GM12878 (cell line): ENCODE measurements around the gene RANGAP1. TPM values are rescaled to one million over a fixed set of nuclear protein-coding genes. Genes with fewer than 3 reads are reported as not detected.

Source experiments
- BHLHE40 ChIP-seq, 2 experiments: fragments of 450-650 bp in 1 of 2; IDR thresholded peaks; 2 replicates each; pipeline ENCODE4 v1.6.1; 2011 to 2017; ENCODE audit warnings: low read depth in 2 of 2, borderline replicate concordance in 1 of 2, improper control_type of control experiment in 1 of 2, low read length in 1 of 2, mild to moderate bottlenecking in 1 of 2
- CBX5 ChIP-seq: sonication (generic); IDR thresholded peaks from 2 replicates; pipeline ENCODE4 v1.6.1; 2016; ENCODE audit warnings: low read depth, moderate library complexity, mild to moderate bottlenecking, inconsistent platforms
- CEBPB ChIP-seq, 2 experiments: fragments of 150-350 bp in 1 of 2; IDR thresholded peaks; 2 replicates each; pipeline ENCODE4 v1.6.1; 2012 to 2014; ENCODE audit warnings: low read depth in 2 of 2, low read length in 2 of 2, borderline replicate concordance in 1 of 2, inconsistent platforms in 1 of 2
- GATAD2B ChIP-seq: fragments of 450-650 bp; conservative IDR thresholded peaks from 2 replicates; pipeline ENCODE4 v1.6.1; 2017; ENCODE audit warnings: low read depth, mild to moderate bottlenecking, moderate library complexity
- HDGF ChIP-seq: fragments of 450-650 bp; IDR thresholded peaks from 2 replicates; pipeline ENCODE4 v1.6.1; 2016; ENCODE audit warnings: antibody characterized with exemption
- IKZF1 ChIP-seq: fragments of 450-650 bp; conservative IDR thresholded peaks from 2 replicates; pipeline ENCODE4 v1.6.1; 2017; ENCODE audit warnings: antibody characterized with exemption, mild to moderate bottlenecking
- KAT2A ChIP-seq: conservative IDR thresholded peaks from 2 replicates; pipeline ENCODE4 v1.6.1; 2011; ENCODE audit warnings: low read depth, low read length; ENCODE audit not compliant: control insufficient read depth
- KLF5 ChIP-seq: fragments of 450-650 bp; IDR thresholded peaks from 2 replicates; pipeline ENCODE4 v1.6.1; 2014; ENCODE audit warnings: mild to moderate bottlenecking; ENCODE audit not compliant: partially characterized antibody
- NR2C2 ChIP-seq: IDR thresholded peaks from 2 replicates; pipeline ENCODE4 v1.6.1; 2011; ENCODE audit warnings: borderline replicate concordance, low read depth; ENCODE audit not compliant: control insufficient read depth, insufficient read length
- NR2F1 ChIP-seq: fragments of 450-650 bp; conservative IDR thresholded peaks from 2 replicates; pipeline ENCODE4 v1.6.1; 2017; ENCODE audit warnings: mild to moderate bottlenecking
- POLR2AphosphoS2 ChIP-seq: IDR thresholded peaks from 2 replicates; pipeline ENCODE4 v1.6.1; 2011; ENCODE audit warnings: low read depth, mild to moderate bottlenecking, low read length, improper control_type of control experiment, moderate library complexity
- RAD51 ChIP-seq: fragments of 450-650 bp; IDR thresholded peaks from 2 replicates; pipeline ENCODE4 v1.6.1; 2016; ENCODE audit warnings: moderate library complexity, mild to moderate bottlenecking, inconsistent platforms
- RBBP5 ChIP-seq: fragments of 200-600 bp; sonication (generic); conservative IDR thresholded peaks from 2 replicates; pipeline ENCODE4 v1.6.1; 2016
- SMAD5 ChIP-seq: IDR thresholded peaks from 2 replicates; pipeline ENCODE4 v1.6.1; 2016; ENCODE audit warnings: antibody characterized with exemption, low read depth
- SPI1 ChIP-seq: IDR thresholded peaks from 2 replicates; pipeline ENCODE4 v1.6.1; 2011; ENCODE audit warnings: low read depth, mild to moderate bottlenecking, low read length, moderate library complexity, borderline replicate concordance; ENCODE audit not compliant: insufficient read depth
- TAF1 ChIP-seq: IDR thresholded peaks from 2 replicates; pipeline ENCODE4 v1.6.1; 2011; ENCODE audit warnings: mild to moderate bottlenecking, low read depth, low read length, borderline replicate concordance
- TCF3 ChIP-seq: IDR thresholded peaks from 2 replicates; pipeline ENCODE4 v1.6.1; 2012; ENCODE audit warnings: low read depth, mild to moderate bottlenecking, low read length, borderline replicate concordance; ENCODE audit not compliant: insufficient read depth
- polyA plus RNA-seq, 11 experiments: library from polyadenylated mRNA; depleted of rRNA in 4 of 11; unstranded in 6 of 11; stranded (reverse) in 5 of 11; fragments of >200 nt; fragmentation: Nextera tagmentation in 4 of 11; fragmentation: Illumina TruSeq in 1 of 11; extraction: Ambion mirVana in 4 of 11; extraction: Trizol in 1 of 11; gene quantifications; 1 replicate in 1 of 11; 2 replicates in 10 of 11; pipeline versions ENCODE4 v1.2.1 to v1.2.3, GENCODE V29; 2011 to 2016; ENCODE audit warnings: inconsistent platforms in 2 of 11, missing spikeins in 2 of 11, low read depth in 1 of 11
- total RNA-seq, 4 experiments: library from RNA; depleted of rRNA in 3 of 4; stranded (reverse); fragments of >200 nt in 3 of 4; fragmentation: Illumina TruSeq in 1 of 4; extraction: Trizol in 1 of 4; gene quantifications; 2 replicates each; pipeline versions ENCODE4 v1.2.1 to v1.2.3, GENCODE V29; 2013 to 2021
- TF ChIP-seq, protein P1 (sequence below): fragments of 450-650 bp; formaldehyde crosslinking; IDR thresholded peaks from 2 replicates; pipeline ENCODE4 v1.4.0; 2020; ENCODE audit warnings: mild to moderate bottlenecking, moderate library complexity
- TF ChIP-seq, protein P2 (sequence below): fragments of 450-650 bp; IDR thresholded peaks from 2 replicates; pipeline ENCODE4 v1.6.1; 2017; ENCODE audit warnings: mild to moderate bottlenecking, moderate library complexity
- TF ChIP-seq, protein P3 (sequence below): fragments of 450-650 bp; IDR thresholded peaks from 2 replicates; pipeline ENCODE4 v1.6.1; 2017; ENCODE audit warnings: borderline replicate concordance

Gene RANGAP1
- total and polyA plus RNA-seq, 10 of the 15 experiments (the other 5 are each of a cell fraction or from before 2014, with no cell fraction given): 2.5 to 109 (median 60.2) TPM

DNA sequence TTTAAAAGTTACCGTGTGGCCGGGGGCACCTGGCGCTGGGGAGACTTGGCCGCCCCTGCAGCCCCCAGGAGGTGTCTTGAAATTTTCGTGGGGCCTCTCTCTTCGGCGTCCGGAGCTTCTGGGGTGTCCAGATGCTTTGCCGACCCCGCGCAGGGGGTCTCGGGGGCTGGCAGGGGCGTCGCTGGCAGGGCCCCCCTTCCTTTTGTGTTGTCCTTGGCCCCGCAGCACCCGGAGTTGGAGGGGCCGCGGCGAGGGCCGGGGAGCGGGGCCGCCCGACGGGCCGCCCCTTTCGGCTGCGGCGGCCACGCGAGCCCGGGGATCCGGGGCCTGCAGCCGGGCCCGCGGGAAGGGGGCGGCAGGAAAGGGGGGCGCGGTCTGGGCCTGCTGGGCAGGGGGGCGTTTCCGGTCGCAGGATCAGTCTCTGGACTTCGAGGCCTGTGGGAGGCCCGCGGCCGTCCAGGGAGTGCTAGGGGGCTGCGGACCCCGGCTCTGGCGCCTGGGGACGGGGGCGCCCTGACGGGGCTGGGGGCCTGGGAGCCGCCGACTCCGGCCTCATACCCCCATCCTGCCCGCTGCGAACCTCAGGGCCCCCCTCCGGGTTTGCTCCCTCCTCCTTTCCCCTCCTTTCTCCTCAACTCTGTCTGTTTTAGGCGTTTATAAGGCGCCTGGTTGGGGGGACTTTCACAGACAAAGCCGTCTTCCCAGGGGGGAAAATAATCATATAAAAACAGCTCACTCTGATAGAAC lies 16.2 kb upstream of the RANGAP1 start (continued):
- TF ChIP-seq, protein P1, sequence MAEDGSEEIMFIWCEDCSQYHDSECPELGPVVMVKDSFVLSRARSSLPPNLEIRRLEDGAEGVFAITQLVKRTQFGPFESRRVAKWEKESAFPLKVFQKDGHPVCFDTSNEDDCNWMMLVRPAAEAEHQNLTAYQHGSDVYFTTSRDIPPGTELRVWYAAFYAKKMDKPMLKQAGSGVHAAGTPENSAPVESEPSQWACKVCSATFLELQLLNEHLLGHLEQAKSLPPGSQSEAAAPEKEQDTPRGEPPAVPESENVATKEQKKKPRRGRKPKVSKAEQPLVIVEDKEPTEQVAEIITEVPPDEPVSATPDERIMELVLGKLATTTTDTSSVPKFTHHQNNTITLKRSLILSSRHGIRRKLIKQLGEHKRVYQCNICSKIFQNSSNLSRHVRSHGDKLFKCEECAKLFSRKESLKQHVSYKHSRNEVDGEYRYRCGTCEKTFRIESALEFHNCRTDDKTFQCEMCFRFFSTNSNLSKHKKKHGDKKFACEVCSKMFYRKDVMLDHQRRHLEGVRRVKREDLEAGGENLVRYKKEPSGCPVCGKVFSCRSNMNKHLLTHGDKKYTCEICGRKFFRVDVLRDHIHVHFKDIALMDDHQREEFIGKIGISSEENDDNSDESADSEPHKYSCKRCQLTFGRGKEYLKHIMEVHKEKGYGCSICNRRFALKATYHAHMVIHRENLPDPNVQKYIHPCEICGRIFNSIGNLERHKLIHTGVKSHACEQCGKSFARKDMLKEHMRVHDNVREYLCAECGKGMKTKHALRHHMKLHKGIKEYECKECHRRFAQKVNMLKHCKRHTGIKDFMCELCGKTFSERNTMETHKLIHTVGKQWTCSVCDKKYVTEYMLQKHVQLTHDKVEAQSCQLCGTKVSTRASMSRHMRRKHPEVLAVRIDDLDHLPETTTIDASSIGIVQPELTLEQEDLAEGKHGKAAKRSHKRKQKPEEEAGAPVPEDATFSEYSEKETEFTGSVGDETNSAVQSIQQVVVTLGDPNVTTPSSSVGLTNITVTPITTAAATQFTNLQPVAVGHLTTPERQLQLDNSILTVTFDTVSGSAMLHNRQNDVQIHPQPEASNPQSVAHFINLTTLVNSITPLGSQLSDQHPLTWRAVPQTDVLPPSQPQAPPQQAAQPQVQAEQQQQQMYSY: no peak
- TF ChIP-seq NR2C2: no peak
- no peak for TF ChIP-seq TCF3
- TF ChIP-seq SPI1: no peak
- no peak for TF ChIP-seq SMAD5
- TF ChIP-seq TAF1: no peak
- TF ChIP-seq KLF5: no peak
- TF ChIP-seq NR2F1: peak; percentile 45
- 0 out of 2 replicates have a peak, but pooled peaks have one; percentile 23 for TF ChIP-seq IKZF1
- no peak for TF ChIP-seq CEBPB (IDR thresholded peaks at IDR 0.05; ENCODE audit: borderline replicate concordance in 1 of 2, low read depth in 2 of 2, low read length in 2 of 2)
- no peak for TF ChIP-seq RBBP5
- TF ChIP-seq, protein P2, sequence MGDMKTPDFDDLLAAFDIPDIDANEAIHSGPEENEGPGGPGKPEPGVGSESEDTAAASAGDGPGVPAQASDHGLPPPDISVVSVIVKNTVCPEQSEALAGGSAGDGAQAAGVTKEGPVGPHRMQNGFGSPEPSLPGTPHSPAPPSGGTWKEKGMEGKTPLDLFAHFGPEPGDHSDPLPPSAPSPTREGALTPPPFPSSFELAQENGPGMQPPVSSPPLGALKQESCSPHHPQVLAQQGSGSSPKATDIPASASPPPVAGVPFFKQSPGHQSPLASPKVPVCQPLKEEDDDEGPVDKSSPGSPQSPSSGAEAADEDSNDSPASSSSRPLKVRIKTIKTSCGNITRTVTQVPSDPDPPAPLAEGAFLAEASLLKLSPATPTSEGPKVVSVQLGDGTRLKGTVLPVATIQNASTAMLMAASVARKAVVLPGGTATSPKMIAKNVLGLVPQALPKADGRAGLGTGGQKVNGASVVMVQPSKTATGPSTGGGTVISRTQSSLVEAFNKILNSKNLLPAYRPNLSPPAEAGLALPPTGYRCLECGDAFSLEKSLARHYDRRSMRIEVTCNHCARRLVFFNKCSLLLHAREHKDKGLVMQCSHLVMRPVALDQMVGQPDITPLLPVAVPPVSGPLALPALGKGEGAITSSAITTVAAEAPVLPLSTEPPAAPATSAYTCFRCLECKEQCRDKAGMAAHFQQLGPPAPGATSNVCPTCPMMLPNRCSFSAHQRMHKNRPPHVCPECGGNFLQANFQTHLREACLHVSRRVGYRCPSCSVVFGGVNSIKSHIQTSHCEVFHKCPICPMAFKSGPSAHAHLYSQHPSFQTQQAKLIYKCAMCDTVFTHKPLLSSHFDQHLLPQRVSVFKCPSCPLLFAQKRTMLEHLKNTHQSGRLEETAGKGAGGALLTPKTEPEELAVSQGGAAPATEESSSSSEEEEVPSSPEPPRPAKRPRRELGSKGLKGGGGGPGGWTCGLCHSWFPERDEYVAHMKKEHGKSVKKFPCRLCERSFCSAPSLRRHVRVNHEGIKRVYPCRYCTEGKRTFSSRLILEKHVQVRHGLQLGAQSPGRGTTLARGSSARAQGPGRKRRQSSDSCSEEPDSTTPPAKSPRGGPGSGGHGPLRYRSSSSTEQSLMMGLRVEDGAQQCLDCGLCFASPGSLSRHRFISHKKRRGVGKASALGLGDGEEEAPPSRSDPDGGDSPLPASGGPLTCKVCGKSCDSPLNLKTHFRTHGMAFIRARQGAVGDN: no peak
- TF ChIP-seq GATAD2B: peak; percentile 81
- no peak for TF ChIP-seq KAT2A
- TF ChIP-seq POLR2AphosphoS2: no peak
- no peak for TF ChIP-seq HDGF
- TF ChIP-seq RAD51: no peak
- no peak for TF ChIP-seq CBX5
- TF ChIP-seq, protein P3, sequence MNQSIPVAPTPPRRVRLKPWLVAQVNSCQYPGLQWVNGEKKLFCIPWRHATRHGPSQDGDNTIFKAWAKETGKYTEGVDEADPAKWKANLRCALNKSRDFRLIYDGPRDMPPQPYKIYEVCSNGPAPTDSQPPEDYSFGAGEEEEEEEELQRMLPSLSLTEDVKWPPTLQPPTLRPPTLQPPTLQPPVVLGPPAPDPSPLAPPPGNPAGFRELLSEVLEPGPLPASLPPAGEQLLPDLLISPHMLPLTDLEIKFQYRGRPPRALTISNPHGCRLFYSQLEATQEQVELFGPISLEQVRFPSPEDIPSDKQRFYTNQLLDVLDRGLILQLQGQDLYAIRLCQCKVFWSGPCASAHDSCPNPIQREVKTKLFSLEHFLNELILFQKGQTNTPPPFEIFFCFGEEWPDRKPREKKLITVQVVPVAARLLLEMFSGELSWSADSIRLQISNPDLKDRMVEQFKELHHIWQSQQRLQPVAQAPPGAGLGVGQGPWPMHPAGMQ: no peak
- no peak for TF ChIP-seq BHLHE40 (IDR thresholded peaks at IDR 0.05; ENCODE audit: borderline replicate concordance in 1 of 2, low read depth in 2 of 2, low read length in 1 of 2)
